Cardiac muscle cell (in vitro differentiated cells and primary cell): ENCODE measurements around the gene SGTB. TPM values are rescaled to one million over a fixed set of nuclear protein-coding genes. Genes with fewer than 3 reads are reported as not detected.
A peak's percentile ranks its signal among the peaks of the same experiment; 100 is the strongest.

Experiments
- DNase-seq, 2 donors: peaks; one replicate each; pipeline versions ENCODE4 v3.0.0 to v3.0.0-alpha.2; 2010 to 2017; ENCODE audit warnings: low read depth in 1 of 2, low spot score in 1 of 2
- H3K27ac ChIP-seq: fragments of 200-600 bp; sonication (generic); 2 replicates; pipeline ENCODE4 v1.5.1; 2016
- H3K27me3 ChIP-seq: fragments of 200-600 bp; sonication (generic); 2 replicates; pipeline ENCODE4 v1.6.0; 2016; ENCODE audit warnings: control low read depth
- H3K36me3 ChIP-seq: fragments of 200-600 bp; sonication (generic); 2 replicates; pipeline ENCODE4 v1.5.1; 2016; ENCODE audit warnings: control low read depth
- H3K4me1 ChIP-seq: fragments of 200-600 bp; sonication (generic); 2 replicates; pipeline ENCODE4 v1.8.1; 2017; ENCODE audit warnings: low read depth, mild to moderate bottlenecking, mixed run types
- H3K4me3 ChIP-seq: fragments of 200-600 bp; sonication (generic); 2 replicates; pipeline ENCODE4 v1.5.1; 2016; ENCODE audit warnings: mild to moderate bottlenecking
- H3K9me3 ChIP-seq: fragments of 200-600 bp; sonication (generic); 2 replicates; pipeline ENCODE4 v1.5.1; 2017; ENCODE audit warnings: low read depth, mild to moderate bottlenecking, control low read depth
- CTCF ChIP-seq: IDR thresholded peaks from 2 replicates; pipeline ENCODE4 v1.5.1; 2012; ENCODE audit warnings: low read depth, mild to moderate bottlenecking, low read length
- polyA plus RNA-seq: library from polyadenylated mRNA; unstranded; fragments of >200 nt; fragmentation: Nextera tagmentation; extraction: Ambion mirVana; gene quantifications from 2 replicates; pipeline ENCODE4 v1.2.1, GENCODE V29; 2016
- total RNA-seq: library from RNA; depleted of rRNA; stranded (reverse); fragments of >200 nt; gene quantifications from 2 replicates; pipeline ENCODE4 v1.2.3, GENCODE V29; 2016

The SGTB gene
- total and polyA plus RNA-seq, 2 experiments from 2014 or later, result 2.9 to 5.9 TPM

DNA sequence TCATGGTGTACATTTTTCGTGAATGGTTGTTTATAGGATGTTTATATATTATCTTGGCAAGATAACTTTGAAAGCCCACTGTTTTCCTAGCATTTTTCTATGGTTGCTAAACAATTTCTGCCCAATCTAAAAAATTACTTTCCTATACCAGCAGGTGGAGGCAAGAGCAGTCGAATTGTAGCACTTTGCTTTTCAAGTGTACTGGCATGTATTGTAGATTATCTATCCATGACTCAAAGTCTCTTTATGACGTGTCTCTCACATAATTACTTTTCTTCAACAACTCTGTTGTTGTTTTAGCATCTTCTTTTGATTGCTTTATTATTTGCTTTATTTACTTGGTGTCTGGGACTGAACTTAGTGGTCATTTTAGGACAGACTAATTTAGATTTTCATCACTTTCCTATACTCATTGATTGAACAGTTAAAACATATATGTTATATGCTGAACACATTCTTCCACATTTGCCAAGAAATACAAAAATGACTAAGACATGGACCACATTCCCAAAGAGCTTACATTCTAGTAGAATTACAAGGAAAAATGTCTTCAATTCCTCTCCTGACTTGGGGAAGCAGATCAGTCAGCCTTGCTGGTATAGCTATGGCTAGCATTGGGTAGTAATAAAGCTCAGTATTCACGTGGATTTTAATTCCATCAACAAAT lies 20.8 kb upstream of the SGTB start:
- Histone ChIP-seq H3K4me1 (peaks cover 10% of the 10 kb centered on the region), H3K36me3 (no peaks in the 10 kb centered on the region), H3K4me3 (no peak overlapping the region), H3K27ac (no peak overlapping the region), H3K9me3 (no peaks in the 10 kb centered on the region), H3K27me3 (no peaks in the 10 kb centered on the region)
- DNase-seq, result peak; percentile 35 to 81
- peak; percentile 76 for TF ChIP-seq CTCF

DNA sequence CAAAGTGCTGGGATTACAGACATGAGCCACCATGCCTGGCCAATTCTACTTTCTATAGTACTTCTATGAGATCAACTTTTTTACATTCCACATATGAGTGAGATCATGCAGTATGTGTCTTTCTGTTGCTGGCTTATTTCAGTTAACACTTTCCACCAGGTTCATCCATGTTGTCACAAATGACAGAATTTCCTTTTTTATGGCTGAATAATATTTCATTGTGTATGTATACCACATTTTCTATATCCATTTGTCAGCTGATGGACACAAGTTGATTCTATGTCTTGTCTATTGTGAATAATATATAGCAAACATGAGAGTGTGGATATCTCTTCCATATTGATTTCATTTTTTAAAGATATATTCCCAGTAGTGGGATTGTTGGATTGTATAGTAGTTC lies 17.3 kb upstream of the SGTB start:
- no peak for TF ChIP-seq CTCF
- Histone ChIP-seq H3K36me3 (no peaks in the 10 kb centered on the region), H3K9me3 (no peaks in the 10 kb centered on the region), H3K4me3 (no peak overlapping the region), H3K27me3 (no peaks in the 10 kb centered on the region), H3K27ac (no peak overlapping the region), H3K4me1 (no peaks in the 10 kb centered on the region)
- no peak for DNase-seq

DNA sequence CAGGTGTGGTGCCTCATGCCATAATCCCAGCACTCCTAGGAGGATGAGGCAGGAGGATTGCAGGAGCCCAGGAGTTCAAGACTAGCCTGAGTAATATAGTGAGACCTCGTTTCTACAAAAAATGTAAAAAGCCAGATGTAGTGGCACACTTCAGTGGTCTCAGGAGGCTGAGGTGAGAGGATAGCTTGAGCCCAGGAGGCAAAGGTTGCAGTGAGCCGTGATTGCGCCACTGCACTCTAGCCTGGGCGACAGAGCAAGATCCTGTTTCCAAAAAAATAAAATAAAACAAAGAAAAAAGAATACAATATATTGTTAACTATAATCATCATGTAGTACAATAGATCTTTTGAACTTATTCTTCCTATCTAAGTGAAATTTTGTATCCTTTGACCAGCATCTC lies 16.4 kb upstream of the SGTB start:
- H3K27me3 ChIP-seq, result no peaks in the 10 kb centered on the region
- DNase-seq, result no peak
- no peaks in the 10 kb centered on the region for H3K36me3 ChIP-seq
- H3K9me3 ChIP-seq, result no peaks in the 10 kb centered on the region
- H3K4me3 ChIP-seq, result no peak overlapping the region
- H3K27ac ChIP-seq, result no peak overlapping the region
- TF ChIP-seq CTCF, result no peak
- no peaks in the 10 kb centered on the region for H3K4me1 ChIP-seq

DNA sequence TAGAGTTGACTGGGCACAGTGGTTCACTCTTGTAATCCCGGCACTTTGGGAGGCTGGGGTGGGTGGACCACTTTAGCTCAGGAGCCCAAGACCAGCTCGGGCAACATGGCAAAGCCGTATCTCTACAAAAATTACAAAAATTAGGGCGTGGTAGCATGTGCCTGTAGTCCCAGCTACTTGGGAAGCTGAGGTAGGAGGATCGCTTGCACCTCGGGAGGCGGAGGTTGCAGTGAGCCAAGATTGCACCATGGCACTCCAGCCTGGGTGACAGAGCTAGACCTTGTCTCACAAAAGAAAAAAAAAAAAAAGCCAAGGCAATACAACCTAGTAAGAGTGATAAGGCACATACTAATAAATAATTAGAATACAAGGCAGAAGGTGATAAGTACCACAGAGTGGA lies 15.9 kb upstream of the SGTB start:
- no peak for TF ChIP-seq CTCF
- Histone ChIP-seq H3K27me3 (no peaks in the 10 kb centered on the region), H3K4me1 (no peaks in the 10 kb centered on the region), H3K27ac (no peak overlapping the region), H3K4me3 (no peak overlapping the region), H3K36me3 (no peaks in the 10 kb centered on the region), H3K9me3 (no peaks in the 10 kb centered on the region)
- DNase-seq, result no peak

DNA sequence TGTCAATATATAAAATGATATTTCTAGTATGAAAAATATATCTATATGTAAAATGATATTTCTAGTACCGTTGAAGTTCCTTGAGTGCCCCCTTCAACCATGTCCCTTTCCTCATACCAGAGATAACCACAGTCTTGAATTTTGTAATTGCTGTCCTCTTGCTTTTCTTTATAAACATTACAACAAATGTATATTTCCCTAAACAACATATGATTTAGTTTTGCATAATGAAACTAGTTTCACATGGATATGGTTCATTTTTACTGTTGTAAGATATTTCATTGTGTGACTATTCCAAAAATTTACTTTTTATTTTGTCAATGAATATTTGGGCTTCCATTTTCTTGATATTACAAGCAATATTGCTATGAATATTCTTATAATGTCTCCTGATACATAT lies 14.1 kb upstream of the SGTB start:
- Histone ChIP-seq H3K27ac (no peak overlapping the region), H3K4me3 (no peak overlapping the region), H3K27me3 (no peaks in the 10 kb centered on the region), H3K36me3 (no peaks in the 10 kb centered on the region), H3K4me1 (no peaks in the 10 kb centered on the region), H3K9me3 (no peaks in the 10 kb centered on the region)
- DNase-seq, result no peak
- TF ChIP-seq CTCF, result no peak
